Measurements from ENCODE around the gene RASSF4.

DNA sequence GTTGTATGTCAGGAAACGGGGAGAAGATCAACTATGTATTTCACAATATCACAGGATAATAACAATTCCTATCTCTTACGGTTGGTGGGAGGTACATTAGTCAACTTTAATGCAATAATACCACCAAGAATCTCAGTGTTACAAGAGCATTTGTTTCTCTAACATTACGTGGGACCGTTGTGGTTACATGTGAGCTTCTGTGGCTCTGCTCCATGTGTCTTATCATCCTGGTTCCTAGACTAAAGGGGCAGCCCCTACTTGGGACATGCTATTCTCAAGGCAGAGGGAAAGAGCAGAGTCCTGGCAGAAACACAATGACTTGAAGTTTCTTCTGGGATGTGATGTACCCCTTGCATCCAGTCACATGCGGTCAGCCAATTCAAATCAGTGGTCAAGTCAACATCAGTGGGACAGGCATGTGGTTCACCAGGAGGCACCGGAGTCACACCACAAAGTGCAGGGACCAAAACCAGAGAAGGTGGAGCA is 38.6 kb downstream of the RASSF4 start:
- TF ChIP-seq, protein P1, sequence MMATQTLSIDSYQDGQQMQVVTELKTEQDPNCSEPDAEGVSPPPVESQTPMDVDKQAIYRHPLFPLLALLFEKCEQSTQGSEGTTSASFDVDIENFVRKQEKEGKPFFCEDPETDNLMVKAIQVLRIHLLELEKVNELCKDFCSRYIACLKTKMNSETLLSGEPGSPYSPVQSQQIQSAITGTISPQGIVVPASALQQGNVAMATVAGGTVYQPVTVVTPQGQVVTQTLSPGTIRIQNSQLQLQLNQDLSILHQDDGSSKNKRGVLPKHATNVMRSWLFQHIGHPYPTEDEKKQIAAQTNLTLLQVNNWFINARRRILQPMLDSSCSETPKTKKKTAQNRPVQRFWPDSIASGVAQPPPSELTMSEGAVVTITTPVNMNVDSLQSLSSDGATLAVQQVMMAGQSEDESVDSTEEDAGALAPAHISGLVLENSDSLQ (IDR thresholded peaks at IDR 0.05): no peak
- TF ChIP-seq RAD21 (CRISPR knock-in tag; conservative IDR thresholded peaks at IDR 0.05 in 1 of 2, IDR thresholded peaks at IDR 0.05 in 1 of 2) (no peak), GABPA (tag; conservative IDR thresholded peaks at IDR 0.05; ENCODE audit: low read depth) (no peak), TBP (optimal IDR thresholded peaks at IDR 0.05; ENCODE audit: low read depth, low read length) (no peak), ZC3H4 (CRISPR knock-in tag; IDR thresholded peaks at IDR 0.05; ENCODE audit: borderline replicate concordance) (no peak), L3MBTL2 (IDR thresholded peaks at IDR 0.05) (no peak), RFX5 (IDR thresholded peaks at IDR 0.05; ENCODE audit: low read depth, low read length) (no peak)
- TF ChIP-seq, protein P2, sequence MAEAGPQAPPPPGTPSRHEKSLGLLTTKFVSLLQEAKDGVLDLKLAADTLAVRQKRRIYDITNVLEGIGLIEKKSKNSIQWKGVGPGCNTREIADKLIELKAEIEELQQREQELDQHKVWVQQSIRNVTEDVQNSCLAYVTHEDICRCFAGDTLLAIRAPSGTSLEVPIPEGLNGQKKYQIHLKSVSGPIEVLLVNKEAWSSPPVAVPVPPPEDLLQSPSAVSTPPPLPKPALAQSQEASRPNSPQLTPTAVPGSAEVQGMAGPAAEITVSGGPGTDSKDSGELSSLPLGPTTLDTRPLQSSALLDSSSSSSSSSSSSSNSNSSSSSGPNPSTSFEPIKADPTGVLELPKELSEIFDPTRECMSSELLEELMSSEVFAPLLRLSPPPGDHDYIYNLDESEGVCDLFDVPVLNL (CRISPR knock-in tag; IDR thresholded peaks at IDR 0.05; ENCODE audit: low read depth): no peak
- TF ChIP-seq, protein P3, sequence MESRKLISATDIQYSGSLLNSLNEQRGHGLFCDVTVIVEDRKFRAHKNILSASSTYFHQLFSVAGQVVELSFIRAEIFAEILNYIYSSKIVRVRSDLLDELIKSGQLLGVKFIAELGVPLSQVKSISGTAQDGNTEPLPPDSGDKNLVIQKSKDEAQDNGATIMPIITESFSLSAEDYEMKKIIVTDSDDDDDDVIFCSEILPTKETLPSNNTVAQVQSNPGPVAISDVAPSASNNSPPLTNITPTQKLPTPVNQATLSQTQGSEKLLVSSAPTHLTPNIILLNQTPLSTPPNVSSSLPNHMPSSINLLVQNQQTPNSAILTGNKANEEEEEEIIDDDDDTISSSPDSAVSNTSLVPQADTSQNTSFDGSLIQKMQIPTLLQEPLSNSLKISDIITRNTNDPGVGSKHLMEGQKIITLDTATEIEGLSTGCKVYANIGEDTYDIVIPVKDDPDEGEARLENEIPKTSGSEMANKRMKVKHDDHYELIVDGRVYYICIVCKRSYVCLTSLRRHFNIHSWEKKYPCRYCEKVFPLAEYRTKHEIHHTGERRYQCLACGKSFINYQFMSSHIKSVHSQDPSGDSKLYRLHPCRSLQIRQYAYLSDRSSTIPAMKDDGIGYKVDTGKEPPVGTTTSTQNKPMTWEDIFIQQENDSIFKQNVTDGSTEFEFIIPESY (CRISPR knock-in tag; IDR thresholded peaks at IDR 0.05): no peak
- TF ChIP-seq, protein P4, sequence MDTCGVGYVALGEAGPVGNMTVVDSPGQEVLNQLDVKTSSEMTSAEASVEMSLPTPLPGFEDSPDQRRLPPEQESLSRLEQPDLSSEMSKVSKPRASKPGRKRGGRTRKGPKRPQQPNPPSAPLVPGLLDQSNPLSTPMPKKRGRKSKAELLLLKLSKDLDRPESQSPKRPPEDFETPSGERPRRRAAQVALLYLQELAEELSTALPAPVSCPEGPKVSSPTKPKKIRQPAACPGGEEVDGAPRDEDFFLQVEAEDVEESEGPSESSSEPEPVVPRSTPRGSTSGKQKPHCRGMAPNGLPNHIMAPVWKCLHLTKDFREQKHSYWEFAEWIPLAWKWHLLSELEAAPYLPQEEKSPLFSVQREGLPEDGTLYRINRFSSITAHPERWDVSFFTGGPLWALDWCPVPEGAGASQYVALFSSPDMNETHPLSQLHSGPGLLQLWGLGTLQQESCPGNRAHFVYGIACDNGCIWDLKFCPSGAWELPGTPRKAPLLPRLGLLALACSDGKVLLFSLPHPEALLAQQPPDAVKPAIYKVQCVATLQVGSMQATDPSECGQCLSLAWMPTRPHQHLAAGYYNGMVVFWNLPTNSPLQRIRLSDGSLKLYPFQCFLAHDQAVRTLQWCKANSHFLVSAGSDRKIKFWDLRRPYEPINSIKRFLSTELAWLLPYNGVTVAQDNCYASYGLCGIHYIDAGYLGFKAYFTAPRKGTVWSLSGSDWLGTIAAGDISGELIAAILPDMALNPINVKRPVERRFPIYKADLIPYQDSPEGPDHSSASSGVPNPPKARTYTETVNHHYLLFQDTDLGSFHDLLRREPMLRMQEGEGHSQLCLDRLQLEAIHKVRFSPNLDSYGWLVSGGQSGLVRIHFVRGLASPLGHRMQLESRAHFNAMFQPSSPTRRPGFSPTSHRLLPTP (IDR thresholded peaks at IDR 0.05; ENCODE audit: borderline replicate concordance, extremely low read depth, insufficient read length): no peak
- TF ChIP-seq, protein P5, sequence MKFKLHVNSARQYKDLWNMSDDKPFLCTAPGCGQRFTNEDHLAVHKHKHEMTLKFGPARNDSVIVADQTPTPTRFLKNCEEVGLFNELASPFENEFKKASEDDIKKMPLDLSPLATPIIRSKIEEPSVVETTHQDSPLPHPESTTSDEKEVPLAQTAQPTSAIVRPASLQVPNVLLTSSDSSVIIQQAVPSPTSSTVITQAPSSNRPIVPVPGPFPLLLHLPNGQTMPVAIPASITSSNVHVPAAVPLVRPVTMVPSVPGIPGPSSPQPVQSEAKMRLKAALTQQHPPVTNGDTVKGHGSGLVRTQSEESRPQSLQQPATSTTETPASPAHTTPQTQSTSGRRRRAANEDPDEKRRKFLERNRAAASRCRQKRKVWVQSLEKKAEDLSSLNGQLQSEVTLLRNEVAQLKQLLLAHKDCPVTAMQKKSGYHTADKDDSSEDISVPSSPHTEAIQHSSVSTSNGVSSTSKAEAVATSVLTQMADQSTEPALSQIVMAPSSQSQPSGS (CRISPR knock-in tag; IDR thresholded peaks at IDR 0.05): no peak
